Measurements from ENCODE around the gene PRDM11.

PRDM11 gene

DNA sequence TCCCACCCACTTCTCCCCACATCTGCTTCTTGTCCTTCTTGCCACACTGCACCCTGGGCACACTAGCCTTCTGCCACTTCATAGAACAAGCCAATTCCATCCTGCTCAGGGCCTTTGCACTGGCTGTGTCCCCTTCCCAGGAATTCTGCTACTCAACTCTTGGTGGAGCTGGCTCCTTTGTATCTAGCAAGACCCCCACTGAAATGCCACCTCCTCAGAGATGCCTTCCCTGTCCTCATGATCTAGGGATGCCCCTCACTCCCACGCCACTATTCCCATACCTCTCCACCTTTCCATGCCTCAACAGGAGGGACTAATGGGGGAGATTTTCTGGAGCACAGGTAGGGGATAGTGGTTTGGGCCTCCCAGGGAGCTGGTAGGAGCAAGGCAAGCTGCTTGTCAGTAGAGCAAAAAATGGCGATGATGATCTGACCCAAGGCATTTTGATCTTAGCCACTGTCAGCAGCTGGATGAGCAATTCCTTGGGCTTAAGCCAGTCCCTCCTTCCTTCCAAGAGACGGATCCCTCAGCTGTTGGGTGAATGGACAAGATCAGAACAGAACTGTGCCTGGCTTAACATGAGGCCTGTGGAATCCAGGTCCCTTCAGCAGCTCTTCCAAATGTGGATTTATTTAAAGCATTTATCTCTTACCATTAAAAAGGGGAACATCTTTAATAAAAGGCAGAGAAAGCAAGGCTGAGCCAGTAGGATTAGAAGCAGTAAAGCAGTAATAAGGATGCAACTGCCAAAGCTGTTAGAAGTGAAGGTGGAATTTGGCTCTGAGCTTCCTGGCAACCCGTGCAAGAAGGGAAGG lies 4.0 kb upstream of the PRDM11 start:
- no peak for DNase-seq

- DNase-seq: no peak
Observed at GRCh38 chr11:45143494-45143893, 2.9 kb upstream of the PRDM11 start.

DNA sequence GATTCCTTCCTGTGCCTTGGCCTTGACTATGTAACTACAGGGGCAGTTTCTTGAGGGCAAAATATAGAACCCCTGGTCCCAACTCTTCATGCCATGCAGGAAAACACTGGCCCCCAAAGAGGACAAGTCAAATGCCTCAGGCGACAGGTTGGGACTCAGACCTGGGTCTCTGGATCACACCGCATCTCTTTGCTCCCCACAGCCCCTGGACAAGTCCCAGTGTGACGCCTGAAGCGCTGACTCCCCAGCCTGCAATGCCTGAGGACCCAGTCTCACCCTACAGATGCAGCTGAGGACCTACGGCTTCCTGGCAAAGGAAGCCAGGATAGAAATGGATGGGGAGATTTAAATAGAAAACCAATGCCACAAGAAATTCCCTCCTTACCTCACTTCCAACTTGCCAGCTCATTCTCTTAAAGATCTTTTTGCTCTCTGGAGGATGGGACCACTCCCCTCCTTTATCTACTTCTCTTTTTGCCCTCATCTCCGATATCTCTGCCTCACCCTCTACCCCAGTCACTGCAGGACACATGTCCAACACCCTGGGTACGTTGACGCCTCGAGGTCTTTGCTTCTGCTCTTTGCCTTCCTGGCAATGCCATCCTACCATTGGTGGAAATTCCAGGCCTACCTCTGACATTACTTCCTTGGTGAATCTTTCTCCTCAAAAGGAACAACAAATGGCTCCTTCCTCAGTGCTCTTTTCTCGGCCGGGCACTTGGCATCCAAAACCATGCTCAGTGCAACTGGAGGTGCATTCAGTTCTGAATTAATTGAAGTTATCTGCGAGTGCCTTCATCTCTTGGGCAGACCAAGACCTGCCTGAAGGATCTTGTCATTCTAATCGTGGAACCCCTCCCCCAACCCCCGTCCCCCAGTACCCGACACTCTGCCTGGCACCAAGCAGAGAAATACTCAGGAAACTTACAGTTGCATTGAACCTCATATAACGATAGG lies 2.0 kb upstream of the PRDM11 start:
- no peak for DNase-seq

- no peak for DNase-seq
Observed at GRCh38 chr11:45145083-45145378, 1.4 kb upstream of the PRDM11 start.

- no peak for DNase-seq
Observed at GRCh38 chr11:45145379-45146071, 914 bp upstream of the PRDM11 start.

DNA sequence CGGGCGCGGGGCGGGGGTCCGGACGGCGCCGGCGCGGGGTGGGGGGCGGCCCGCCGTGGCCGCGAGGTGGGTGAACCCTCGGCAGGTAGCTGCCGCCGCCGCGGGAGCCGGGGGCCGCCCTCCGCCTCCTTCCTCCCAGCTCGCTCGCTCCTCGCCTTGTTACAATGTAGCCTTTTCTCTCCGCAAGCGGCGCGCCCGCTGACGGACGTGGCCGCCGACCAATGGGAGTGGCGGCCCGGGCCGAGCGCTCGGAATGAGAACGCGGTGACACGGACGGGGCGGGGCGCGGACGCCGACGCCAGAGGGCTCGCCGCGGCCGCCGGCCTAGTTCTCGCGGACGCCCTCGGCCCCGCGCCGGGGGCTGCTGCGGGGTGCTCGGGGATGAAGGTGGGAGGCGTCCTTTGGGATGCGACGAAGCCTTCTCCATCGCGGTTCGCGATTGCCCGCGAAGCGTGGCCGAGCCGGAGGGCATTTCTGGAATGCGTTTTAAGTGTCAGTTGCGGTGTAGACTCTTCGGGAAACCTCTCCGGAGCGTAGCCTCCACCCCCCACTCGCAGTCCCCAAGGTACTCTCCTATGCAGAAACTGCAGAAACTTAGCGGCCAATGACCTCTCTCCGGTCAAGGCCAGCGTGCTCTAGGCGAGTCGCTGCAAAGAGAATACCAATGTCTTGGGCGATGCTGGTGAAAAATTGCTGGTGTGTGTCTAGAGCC lies 734 bp downstream of the PRDM11 start:
- peak; percentile 52 for DNase-seq

- DNase-seq: no peak
Observed at GRCh38 chr11:45147891-45148675, 1.6 kb downstream of the PRDM11 start.

GRCh38 chr11:45149483-45150056 lies 3.1 kb downstream of the PRDM11 start:
- no peak for DNase-seq

DNA sequence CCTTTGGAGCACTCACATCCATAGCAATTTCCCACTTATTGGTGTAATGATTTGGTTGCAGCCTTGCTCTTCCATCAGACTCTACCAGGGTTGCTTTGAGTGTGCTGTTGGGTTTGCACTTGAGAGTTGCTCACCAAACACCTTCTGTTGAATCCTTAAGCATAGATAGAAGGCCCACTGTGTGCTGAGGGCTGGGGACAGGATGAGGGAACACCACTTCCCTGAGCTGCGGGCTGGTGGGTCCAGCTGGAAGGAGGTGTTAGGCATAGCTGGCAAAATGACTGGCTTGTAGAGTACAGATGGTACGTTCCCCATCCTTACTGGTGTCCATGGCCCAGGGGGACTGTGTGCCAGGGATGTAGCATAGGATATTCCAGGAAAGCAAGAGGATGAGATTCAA lies 3.9 kb downstream of the PRDM11 start:
- no peak for DNase-seq

GRCh38 chr11:45150943-45151342 lies 4.5 kb downstream of the PRDM11 start:
- no peak for DNase-seq

DNA sequence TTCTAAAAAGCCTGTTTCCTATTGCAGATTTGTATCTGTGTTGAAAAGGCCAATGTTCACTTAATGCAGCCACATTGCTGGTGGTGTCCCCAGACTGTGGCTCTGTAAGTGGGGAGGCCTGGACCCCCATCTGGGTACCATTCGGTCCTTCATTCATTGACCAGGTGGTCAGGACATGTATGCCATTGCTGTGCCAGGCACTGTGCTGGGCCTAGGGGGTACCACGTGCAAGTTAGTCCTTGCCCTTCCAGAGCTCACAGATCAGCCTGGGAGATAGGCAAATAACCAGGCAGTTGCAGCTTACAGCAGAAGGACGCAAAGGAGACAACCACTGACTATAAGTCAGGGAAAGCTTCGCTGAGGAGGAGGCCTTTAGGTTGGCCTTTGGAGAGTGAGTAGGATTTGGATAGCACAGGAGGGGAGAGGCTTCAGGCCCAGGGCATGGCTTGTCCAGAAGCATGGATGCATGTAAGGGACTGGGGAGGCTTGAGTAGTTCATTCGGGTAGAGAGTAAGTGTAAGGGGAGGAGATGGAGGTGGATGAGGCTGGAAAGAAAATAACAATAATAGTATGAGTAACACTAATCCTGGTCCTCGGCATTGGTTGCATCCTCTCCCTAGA lies 5.0 kb downstream of the PRDM11 start:
- DNase-seq: no peak

DNA sequence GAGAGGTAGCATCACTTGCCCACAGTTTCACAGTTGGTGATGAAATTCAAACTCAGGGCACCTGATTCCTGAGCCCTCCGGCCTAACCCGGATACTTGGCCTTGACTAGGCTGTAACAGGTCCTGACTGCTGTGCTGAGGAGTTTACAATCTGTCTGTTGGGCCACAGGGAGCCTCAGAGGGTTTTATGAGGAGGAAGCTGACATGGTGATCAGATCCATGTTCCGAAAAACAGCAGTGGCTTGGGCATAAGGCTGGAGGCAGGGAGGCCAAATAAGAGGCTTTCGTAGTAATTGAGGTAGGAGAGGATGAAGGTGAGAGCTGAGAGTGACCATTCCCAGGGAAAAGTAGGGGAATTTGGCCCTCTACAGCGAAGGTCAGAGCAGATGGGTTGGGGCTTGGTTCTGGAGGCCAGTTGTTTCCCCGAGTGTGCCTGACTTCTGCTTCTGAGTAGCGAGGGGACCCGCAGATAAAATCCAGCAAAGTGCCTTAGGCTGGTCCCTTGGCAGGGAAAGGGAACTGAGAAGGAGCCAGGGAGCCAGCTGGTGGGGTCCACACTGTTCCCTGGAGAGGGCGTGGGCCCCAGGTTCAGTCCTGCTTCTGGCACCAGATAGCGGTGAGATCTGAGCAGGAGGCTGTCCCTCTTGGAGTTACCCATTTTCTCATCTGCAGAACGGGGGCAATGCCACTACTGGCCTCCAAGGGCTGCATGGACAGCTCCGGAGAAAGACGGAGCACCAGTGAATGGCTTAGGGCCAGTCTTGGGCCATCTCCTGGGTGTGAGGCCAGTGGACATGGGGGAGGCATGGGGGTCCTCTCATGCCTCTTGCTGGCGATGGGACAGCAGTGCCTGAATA lies 6.5 kb downstream of the PRDM11 start:
- DNase-seq: no peak

GRCh38 chr11:45154276-45154675 lies 7.8 kb downstream of the PRDM11 start:
- DNase-seq: no peak

DNA sequence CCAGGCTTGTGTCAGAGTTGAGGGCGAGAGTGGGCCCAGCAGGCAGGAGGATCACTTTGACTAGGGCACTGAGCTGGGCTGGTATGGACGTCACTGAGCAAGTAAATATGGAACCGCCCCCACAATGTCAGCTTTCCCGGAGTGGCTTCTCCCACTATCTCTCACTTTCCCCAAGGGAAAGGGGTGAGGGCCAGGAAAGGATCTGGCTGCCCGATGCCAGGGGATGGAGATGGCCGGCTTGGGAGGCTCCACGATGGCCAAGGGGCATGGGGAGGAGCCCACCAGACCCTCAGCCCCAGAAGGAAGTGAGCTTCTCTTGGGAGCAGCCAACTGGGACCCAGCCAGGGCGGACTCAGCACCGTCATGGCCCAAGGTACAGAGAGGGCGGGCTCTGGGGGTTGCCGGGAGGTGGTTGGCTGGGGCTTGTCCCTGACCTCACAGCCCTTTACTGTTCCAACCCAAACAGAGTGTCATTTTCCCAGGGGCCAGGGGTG lies 8.7 kb downstream of the PRDM11 start:
- DNase-seq: no peak

DNA sequence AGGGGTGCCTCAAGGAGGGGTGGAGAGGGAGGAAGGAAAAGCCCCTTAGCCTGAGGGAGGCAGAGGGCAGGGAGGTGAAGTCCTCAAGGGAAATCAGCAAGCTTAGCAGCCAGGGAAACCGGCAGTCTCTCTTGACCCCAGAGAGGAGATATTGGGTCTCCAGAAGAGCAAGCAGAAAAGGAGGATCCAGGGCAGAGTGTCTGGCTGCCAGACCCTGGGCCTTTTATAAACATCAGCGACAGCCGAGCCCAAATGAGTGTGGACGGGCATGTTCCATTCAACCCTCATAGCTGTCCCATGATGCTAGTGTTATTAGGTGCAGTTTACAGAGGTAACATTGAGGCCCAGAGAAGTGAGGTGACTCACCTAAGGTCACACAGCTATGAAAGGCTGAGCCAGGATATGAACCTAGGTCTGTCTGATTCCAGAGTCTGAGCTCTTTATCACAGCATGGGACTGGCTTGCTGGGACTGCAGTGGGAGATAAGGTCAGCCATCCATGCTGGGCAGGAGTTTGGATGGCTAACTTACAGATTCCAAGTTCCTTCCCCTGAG lies 9.3 kb downstream of the PRDM11 start:
- DNase-seq: no peak

- DNase-seq: no peak
Observed at GRCh38 chr11:45156201-45156600, 9.8 kb downstream of the PRDM11 start.

DNA sequence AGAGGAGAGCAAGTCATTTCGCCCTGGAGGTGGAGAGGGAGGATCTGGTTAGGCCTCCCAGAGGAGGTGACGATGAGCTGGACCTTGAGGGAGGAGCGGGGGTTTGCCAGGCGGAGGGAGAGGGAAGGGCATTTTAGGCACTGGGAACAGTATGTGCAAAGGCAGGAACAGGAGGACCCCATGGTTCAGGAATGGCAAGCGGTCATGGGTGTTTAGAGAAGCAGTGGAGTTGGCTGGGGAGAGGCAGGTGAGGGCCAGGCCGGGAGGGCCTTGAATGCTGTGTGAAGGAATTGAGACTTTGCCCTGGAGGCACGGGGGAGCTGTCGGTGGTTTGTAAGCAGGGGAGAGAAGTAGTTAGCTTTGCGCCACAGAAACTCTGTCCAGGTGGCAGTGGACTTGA lies 10.3 kb downstream of the PRDM11 start:
- DNase-seq: no peak

GRCh38 chr11:45157247-45158209 lies 11.1 kb downstream of the PRDM11 start:
- DNase-seq: no peak
